Subcutaneous adipose tissue (tissue), 4 donors: ENCODE data around the gene OR6N2. TPM values are rescaled to one million over a fixed set of nuclear protein-coding genes. Genes with fewer than 3 reads are reported as not detected.

Source experiments
- total RNA-seq, 4 donors: library from RNA; depleted of rRNA; stranded (reverse); fragments of >200 nt; gene quantifications; one replicate each; pipeline ENCODE4 v1.1.0, GENCODE V29; 2016
- TF ChIP-seq, protein P1 (sequence below): fragments of 450-650 bp; IDR thresholded peaks from one replicate; pipeline ENCODE4 v1.5.1; 2016; ENCODE audit warnings: low read depth, mild to moderate bottlenecking, control low read depth, antibody characterized with exemption, moderate library complexity

OR6N2 gene
- total RNA-seq, 4 donors from 2014 or later: not detected

DNA sequence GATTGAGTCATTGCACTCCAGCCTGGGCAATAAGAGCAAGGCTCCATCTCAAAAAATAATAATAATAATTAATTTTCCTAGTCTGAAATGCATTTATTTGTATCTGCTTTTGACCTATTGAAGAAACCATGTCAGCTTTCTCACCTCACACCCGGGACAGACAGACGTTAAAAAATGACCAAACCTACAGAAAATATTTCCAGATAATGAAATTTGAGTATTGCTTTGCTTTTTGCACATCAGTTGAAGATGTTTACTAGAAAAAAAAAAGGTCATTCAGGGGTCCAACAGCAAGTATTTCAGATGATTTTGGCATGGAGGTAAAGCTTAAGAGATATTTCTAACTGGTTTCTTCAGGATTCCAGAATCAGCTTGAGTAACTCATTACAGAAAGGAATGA is 26.6 kb downstream of the OR6N2 start, which contains the start of gene OR6K6:
OR6K6 (plus strand) TSS at position 301 of the 400 bp plus-strand sequence. CDS start 168 bp downstream, outside the sequence.
- TF ChIP-seq, protein P1, sequence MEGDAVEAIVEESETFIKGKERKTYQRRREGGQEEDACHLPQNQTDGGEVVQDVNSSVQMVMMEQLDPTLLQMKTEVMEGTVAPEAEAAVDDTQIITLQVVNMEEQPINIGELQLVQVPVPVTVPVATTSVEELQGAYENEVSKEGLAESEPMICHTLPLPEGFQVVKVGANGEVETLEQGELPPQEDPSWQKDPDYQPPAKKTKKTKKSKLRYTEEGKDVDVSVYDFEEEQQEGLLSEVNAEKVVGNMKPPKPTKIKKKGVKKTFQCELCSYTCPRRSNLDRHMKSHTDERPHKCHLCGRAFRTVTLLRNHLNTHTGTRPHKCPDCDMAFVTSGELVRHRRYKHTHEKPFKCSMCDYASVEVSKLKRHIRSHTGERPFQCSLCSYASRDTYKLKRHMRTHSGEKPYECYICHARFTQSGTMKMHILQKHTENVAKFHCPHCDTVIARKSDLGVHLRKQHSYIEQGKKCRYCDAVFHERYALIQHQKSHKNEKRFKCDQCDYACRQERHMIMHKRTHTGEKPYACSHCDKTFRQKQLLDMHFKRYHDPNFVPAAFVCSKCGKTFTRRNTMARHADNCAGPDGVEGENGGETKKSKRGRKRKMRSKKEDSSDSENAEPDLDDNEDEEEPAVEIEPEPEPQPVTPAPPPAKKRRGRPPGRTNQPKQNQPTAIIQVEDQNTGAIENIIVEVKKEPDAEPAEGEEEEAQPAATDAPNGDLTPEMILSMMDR: no peak

- TF ChIP-seq, protein P1: no peak
These were observed 28.8 kb downstream of the OR6N2 start for GRCh38 chr1:158752155-158752712.

GRCh38 chr1:158735848-158736247 is 45.2 kb downstream of the OR6N2 start:
- TF ChIP-seq, protein P1: no peak

- TF ChIP-seq, protein P1: no peak
These were observed 48.5 kb downstream of the OR6N2 start for GRCh38 chr1:158732524-158732923.

DNA sequence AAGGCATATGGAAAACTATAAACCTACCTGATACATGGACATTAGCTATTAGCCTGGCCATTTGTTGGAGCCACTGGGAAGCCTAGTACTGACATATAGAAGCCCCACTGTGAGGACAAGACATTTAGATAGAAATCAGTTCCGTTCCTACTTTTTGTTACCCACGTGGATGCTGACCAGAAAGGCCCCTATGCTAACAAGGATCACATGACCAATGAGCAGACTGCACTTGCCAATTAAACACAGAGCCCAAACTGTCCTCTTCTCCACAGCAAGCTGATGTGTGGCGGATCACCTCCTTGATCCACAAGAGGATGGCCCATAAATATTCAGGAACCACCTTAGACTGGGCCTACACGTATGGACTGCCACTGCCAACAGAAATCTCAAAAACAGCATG is 49.3 kb downstream of the OR6N2 start:
- TF ChIP-seq, protein P1: no peak

GRCh38 chr1:158730453-158730852 is 50.6 kb downstream of the OR6N2 start:
- TF ChIP-seq, protein P1: no peak

- TF ChIP-seq, protein P1: no peak
These were observed 52.3 kb downstream of the OR6N2 start for GRCh38 chr1:158728510-158729225.
